Measurements from ENCODE around the gene PHAF1.

GRCh38 chr16:67187175-67187890 is 77.6 kb downstream of the PHAF1 start:
- TF ChIP-seq, protein P1, sequence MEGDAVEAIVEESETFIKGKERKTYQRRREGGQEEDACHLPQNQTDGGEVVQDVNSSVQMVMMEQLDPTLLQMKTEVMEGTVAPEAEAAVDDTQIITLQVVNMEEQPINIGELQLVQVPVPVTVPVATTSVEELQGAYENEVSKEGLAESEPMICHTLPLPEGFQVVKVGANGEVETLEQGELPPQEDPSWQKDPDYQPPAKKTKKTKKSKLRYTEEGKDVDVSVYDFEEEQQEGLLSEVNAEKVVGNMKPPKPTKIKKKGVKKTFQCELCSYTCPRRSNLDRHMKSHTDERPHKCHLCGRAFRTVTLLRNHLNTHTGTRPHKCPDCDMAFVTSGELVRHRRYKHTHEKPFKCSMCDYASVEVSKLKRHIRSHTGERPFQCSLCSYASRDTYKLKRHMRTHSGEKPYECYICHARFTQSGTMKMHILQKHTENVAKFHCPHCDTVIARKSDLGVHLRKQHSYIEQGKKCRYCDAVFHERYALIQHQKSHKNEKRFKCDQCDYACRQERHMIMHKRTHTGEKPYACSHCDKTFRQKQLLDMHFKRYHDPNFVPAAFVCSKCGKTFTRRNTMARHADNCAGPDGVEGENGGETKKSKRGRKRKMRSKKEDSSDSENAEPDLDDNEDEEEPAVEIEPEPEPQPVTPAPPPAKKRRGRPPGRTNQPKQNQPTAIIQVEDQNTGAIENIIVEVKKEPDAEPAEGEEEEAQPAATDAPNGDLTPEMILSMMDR (IDR thresholded peaks at IDR 0.05) = no peak
- no peak for TF ChIP-seq POLR2A (IDR thresholded peaks at IDR 0.05)

Measured in esophagus squamous epithelium (tissue), 4 donors.